K562 (cell line): ENCODE results near the gene PIK3CG. TPM values are rescaled to one million over a fixed set of nuclear protein-coding genes. Genes with fewer than 3 reads are reported as not detected.

Experiments
- HDAC1 ChIP-seq, 2 experiments: fragments of 450-650 bp; IDR thresholded peaks; 2 replicates each; pipeline ENCODE4 v1.6.1; 2016 to 2017; ENCODE audit warnings: inconsistent platforms in 1 of 2, mild to moderate bottlenecking in 1 of 2, moderate library complexity in 1 of 2
- MYC ChIP-seq, 2 experiments: fragments of 250-450 bp in 1 of 2; sonication (Bioruptor Pico) in 1 of 2; IDR thresholded peaks; 2 replicates each; pipeline versions ENCODE4 v1.5.1 to v1.6.1; 2012 to 2021; ENCODE audit warnings: low read depth in 2 of 2, borderline replicate concordance in 1 of 2, improper control_type of control experiment in 1 of 2, low read length in 1 of 2, mild to moderate bottlenecking in 1 of 2, moderate library complexity in 1 of 2
- RREB1 ChIP-seq: fragments of 250-450 bp; sonication (Bioruptor Pico); IDR thresholded peaks from 2 replicates; pipeline ENCODE4 v1.4.0; 2020
- SREBF1 ChIP-seq: fragments of 150-350 bp; IDR thresholded peaks from 2 replicates; pipeline ENCODE4 v1.6.1; 2014; ENCODE audit warnings: antibody characterized with exemption, low read depth, low read length, borderline replicate concordance
- TRIM24 ChIP-seq, 2 experiments: fragments of 450-650 bp; IDR thresholded peaks; 2 replicates each; pipeline ENCODE4 v1.6.1; 2016
- polyA plus RNA-seq, 8 experiments: library from polyadenylated mRNA; depleted of rRNA in 4 of 8; stranded (reverse) in 5 of 8; unstranded in 3 of 8; fragments of >200 nt; fragmentation: Nextera tagmentation in 2 of 8; fragmentation: Illumina TruSeq in 1 of 8; extraction: Ambion mirVana in 2 of 8; extraction: Trizol in 1 of 8; gene quantifications; 2 replicates each; pipeline versions ENCODE4 v1.2.1 to v1.2.3, GENCODE V29; 2011 to 2014; ENCODE audit warnings: inconsistent platforms in 1 of 8, missing spikeins in 1 of 8
- total RNA-seq, 7 experiments: library from RNA; depleted of rRNA in 6 of 7; stranded (reverse); fragments of >200 nt in 6 of 7; fragmentation: Illumina TruSeq in 2 of 7; extraction: Trizol in 2 of 7; gene quantifications; 2 replicates each; pipeline versions ENCODE4 v1.2.1 to v1.2.3, GENCODE V29; 2011 to 2021; ENCODE audit warnings: low replicate concordance in 1 of 7
- TF ChIP-seq, protein P1 (sequence below): fragments of 200-600 bp; sonication (generic); IDR thresholded peaks from one replicate; pipeline ENCODE4 v1.6.1; 2012; ENCODE audit warnings: mild to moderate bottlenecking, low read depth, low read length, inconsistent platforms

Gene PIK3CG
- total and polyA plus RNA-seq, 9 of the 15 experiments (the other 6 are each of a cell fraction or from before 2014, with no cell fraction given): 5.3 to 42.5 (median 29.0) TPM

DNA sequence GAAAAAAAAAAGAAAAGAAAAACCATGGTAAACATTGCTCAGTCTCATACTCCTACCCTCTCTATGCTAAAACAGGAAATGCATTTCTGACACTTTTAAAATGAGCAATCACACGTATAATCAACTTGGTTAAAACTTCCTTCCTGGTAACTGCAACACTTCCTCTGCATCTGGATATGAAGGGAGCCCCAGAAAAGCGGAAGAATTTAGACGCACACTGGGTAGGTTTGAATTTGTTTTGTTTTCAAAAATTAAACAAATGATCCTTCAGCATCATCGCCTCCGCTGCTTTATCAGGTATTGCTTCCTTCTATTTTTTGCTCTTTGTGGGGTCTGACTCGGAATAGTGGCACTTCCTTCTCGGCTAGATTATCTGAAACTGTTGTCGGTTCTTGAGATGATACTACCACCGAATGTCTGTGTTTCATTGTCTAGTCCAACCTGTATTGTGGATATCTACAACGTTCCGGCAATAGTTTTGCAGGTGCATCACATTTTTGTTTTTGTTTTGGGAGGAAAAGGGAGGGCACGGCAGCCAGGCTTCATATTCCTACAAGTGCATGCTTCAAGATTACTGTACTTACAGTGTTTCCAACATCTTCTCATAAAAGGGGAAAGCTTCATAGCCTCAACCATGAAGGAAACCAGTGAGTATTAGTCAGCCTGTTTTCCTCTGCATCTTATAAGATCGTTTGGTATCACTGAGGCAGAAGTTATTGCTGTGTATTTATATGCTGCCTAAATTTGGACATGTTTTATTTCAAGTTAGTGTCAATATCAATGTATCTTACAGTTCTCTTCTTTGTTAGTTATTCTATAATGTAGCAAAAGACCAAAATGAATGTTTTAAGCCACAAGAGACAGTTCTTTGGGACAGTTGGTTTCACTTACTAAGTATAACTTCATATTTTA is at the start of gene PIK3CG (continued):
- TF ChIP-seq, protein P1, sequence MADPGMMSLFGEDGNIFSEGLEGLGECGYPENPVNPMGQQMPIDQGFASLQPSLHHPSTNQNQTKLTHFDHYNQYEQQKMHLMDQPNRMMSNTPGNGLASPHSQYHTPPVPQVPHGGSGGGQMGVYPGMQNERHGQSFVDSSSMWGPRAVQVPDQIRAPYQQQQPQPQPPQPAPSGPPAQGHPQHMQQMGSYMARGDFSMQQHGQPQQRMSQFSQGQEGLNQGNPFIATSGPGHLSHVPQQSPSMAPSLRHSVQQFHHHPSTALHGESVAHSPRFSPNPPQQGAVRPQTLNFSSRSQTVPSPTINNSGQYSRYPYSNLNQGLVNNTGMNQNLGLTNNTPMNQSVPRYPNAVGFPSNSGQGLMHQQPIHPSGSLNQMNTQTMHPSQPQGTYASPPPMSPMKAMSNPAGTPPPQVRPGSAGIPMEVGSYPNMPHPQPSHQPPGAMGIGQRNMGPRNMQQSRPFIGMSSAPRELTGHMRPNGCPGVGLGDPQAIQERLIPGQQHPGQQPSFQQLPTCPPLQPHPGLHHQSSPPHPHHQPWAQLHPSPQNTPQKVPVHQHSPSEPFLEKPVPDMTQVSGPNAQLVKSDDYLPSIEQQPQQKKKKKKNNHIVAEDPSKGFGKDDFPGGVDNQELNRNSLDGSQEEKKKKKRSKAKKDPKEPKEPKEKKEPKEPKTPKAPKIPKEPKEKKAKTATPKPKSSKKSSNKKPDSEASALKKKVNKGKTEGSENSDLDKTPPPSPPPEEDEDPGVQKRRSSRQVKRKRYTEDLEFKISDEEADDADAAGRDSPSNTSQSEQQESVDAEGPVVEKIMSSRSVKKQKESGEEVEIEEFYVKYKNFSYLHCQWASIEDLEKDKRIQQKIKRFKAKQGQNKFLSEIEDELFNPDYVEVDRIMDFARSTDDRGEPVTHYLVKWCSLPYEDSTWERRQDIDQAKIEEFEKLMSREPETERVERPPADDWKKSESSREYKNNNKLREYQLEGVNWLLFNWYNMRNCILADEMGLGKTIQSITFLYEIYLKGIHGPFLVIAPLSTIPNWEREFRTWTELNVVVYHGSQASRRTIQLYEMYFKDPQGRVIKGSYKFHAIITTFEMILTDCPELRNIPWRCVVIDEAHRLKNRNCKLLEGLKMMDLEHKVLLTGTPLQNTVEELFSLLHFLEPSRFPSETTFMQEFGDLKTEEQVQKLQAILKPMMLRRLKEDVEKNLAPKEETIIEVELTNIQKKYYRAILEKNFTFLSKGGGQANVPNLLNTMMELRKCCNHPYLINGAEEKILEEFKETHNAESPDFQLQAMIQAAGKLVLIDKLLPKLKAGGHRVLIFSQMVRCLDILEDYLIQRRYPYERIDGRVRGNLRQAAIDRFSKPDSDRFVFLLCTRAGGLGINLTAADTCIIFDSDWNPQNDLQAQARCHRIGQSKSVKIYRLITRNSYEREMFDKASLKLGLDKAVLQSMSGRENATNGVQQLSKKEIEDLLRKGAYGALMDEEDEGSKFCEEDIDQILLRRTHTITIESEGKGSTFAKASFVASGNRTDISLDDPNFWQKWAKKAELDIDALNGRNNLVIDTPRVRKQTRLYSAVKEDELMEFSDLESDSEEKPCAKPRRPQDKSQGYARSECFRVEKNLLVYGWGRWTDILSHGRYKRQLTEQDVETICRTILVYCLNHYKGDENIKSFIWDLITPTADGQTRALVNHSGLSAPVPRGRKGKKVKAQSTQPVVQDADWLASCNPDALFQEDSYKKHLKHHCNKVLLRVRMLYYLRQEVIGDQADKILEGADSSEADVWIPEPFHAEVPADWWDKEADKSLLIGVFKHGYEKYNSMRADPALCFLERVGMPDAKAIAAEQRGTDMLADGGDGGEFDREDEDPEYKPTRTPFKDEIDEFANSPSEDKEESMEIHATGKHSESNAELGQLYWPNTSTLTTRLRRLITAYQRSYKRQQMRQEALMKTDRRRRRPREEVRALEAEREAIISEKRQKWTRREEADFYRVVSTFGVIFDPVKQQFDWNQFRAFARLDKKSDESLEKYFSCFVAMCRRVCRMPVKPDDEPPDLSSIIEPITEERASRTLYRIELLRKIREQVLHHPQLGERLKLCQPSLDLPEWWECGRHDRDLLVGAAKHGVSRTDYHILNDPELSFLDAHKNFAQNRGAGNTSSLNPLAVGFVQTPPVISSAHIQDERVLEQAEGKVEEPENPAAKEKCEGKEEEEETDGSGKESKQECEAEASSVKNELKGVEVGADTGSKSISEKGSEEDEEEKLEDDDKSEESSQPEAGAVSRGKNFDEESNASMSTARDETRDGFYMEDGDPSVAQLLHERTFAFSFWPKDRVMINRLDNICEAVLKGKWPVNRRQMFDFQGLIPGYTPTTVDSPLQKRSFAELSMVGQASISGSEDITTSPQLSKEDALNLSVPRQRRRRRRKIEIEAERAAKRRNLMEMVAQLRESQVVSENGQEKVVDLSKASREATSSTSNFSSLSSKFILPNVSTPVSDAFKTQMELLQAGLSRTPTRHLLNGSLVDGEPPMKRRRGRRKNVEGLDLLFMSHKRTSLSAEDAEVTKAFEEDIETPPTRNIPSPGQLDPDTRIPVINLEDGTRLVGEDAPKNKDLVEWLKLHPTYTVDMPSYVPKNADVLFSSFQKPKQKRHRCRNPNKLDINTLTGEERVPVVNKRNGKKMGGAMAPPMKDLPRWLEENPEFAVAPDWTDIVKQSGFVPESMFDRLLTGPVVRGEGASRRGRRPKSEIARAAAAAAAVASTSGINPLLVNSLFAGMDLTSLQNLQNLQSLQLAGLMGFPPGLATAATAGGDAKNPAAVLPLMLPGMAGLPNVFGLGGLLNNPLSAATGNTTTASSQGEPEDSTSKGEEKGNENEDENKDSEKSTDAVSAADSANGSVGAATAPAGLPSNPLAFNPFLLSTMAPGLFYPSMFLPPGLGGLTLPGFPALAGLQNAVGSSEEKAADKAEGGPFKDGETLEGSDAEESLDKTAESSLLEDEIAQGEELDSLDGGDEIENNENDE: no peak
- TF ChIP-seq HDAC1 (IDR thresholded peaks at IDR 0.05): peak in 1 of 2 experiments; percentile 77; a peak in 2 of 4 replicates
- TF ChIP-seq MYC (IDR thresholded peaks at IDR 0.05; ENCODE audit: low read depth, low read length): peak; percentile 17; the same call in 1 of the 2 replicates
- TF ChIP-seq MYC (CRISPR knock-in tag; IDR thresholded peaks at IDR 0.05; ENCODE audit: borderline replicate concordance, low read depth): no peak
- TF ChIP-seq TRIM24 (IDR thresholded peaks at IDR 0.05): no peak; a peak in 1 of 4 replicates
- TF ChIP-seq SREBF1: no peak
- TF ChIP-seq RREB1 (CRISPR knock-in tag): no peak
